H9 (cell line): ENCODE data around the gene CCDC18. TPM values are rescaled to one million over a fixed set of nuclear protein-coding genes. Genes with fewer than 3 reads are reported as not detected.

ENCODE experiments used
- DNase-seq: peaks from one replicate; pipeline ENCODE4 v3.0.0-alpha.2; 2017
- H2AFZ ChIP-seq: one replicate; pipeline ENCODE4 v1.6.1; 2013; ENCODE audit warnings: mild to moderate bottlenecking, low read length, control low read depth, moderate library complexity
- H2AK5ac ChIP-seq: 2 replicates; pipeline ENCODE4 v1.6.1; 2013; ENCODE audit warnings: low read length, control low read depth, mixed read lengths; ENCODE audit not compliant: insufficient read length
- H2BK120ac ChIP-seq: one replicate; pipeline ENCODE4 v1.6.1; 2013; ENCODE audit warnings: low read depth, mild to moderate bottlenecking, low read length, control low read depth, inconsistent platforms; ENCODE audit not compliant: poor library complexity, severe bottlenecking
- H2BK12ac ChIP-seq: 2 replicates; pipeline ENCODE4 v1.6.1; 2013; ENCODE audit warnings: low read length, control low read depth, mixed read lengths, low read depth; ENCODE audit not compliant: insufficient read length
- H2BK15ac ChIP-seq: 2 replicates; pipeline ENCODE4 v1.6.1; 2013; ENCODE audit warnings: low read depth, low read length, control low read depth
- H2BK20ac ChIP-seq: one replicate; pipeline ENCODE4 v1.6.1; 2013; ENCODE audit warnings: low read depth, mild to moderate bottlenecking, low read length, control low read depth, inconsistent platforms; ENCODE audit not compliant: poor library complexity, severe bottlenecking
- H2BK5ac ChIP-seq: 2 replicates; pipeline ENCODE4 v1.6.1; 2013; ENCODE audit warnings: low read length, control low read depth, mixed read lengths; ENCODE audit not compliant: insufficient read length
- H3K14ac ChIP-seq: 2 replicates; pipeline ENCODE4 v1.6.1; 2013; ENCODE audit warnings: low read length, control low read depth; ENCODE audit not compliant: insufficient read depth
- H3K18ac ChIP-seq: 2 replicates; pipeline ENCODE4 v1.6.1; 2013; ENCODE audit warnings: low read depth, mild to moderate bottlenecking, mixed read lengths, low read length, control low read depth; ENCODE audit not compliant: insufficient read length
- H3K23ac ChIP-seq: 2 replicates; pipeline ENCODE4 v1.6.1; 2013; ENCODE audit warnings: low read length, control low read depth, mixed read lengths, low read depth; ENCODE audit not compliant: insufficient read length
- H3K23me2 ChIP-seq: 2 replicates; pipeline ENCODE4 v1.6.1; 2013; ENCODE audit warnings: low read depth, mild to moderate bottlenecking, mixed read lengths, low read length, control low read depth; ENCODE audit not compliant: insufficient read length, poor library complexity, severe bottlenecking
- H3K27ac ChIP-seq: 2 replicates; pipeline ENCODE4 v1.5.1; 2013; ENCODE audit warnings: low read length, control low read depth, mixed read lengths, low read depth; ENCODE audit not compliant: insufficient read length
- H3K27me3 ChIP-seq: 2 replicates; pipeline ENCODE4 v1.6.1; 2013; ENCODE audit warnings: low read length, control low read depth, inconsistent platforms; ENCODE audit not compliant: insufficient read depth
- H3K4ac ChIP-seq: 2 replicates; pipeline ENCODE4 v1.6.1; 2013; ENCODE audit warnings: low read depth, mild to moderate bottlenecking, control low read depth, inconsistent platforms, low read length, moderate library complexity
- H3K4me1 ChIP-seq: 2 replicates; pipeline ENCODE4 v1.6.1; 2013; ENCODE audit warnings: low read length, control low read depth, inconsistent platforms; ENCODE audit not compliant: insufficient read depth
- H3K4me2 ChIP-seq: 2 replicates; pipeline ENCODE4 v1.6.1; 2013; ENCODE audit warnings: low read length, control low read depth, mixed read lengths; ENCODE audit not compliant: insufficient read length, insufficient read depth
- H3K56ac ChIP-seq: 2 replicates; pipeline ENCODE4 v1.6.1; 2013; ENCODE audit warnings: low read depth, mild to moderate bottlenecking, mixed read lengths, low read length, control low read depth; ENCODE audit not compliant: insufficient read length
- H3K79me1 ChIP-seq: 2 replicates; pipeline ENCODE4 v1.6.1; 2013; ENCODE audit warnings: low read depth, mild to moderate bottlenecking, moderate library complexity, low read length, control low read depth, inconsistent platforms; ENCODE audit not compliant: insufficient read depth, poor library complexity, severe bottlenecking
- H3K79me2 ChIP-seq: 2 replicates; pipeline ENCODE4 v1.6.1; 2013; ENCODE audit warnings: low read length, control low read depth, inconsistent platforms; ENCODE audit not compliant: insufficient read depth
- H3K9ac ChIP-seq: 2 replicates; pipeline ENCODE4 v1.6.1; 2013; ENCODE audit warnings: low read length, control low read depth, mixed read lengths; ENCODE audit not compliant: insufficient read length; ENCODE audit errors: extremely low read depth
- H3K9me3 ChIP-seq: one replicate; pipeline ENCODE4 v1.6.1; 2013; ENCODE audit warnings: low read depth, low read length, inconsistent platforms; ENCODE audit not compliant: control insufficient read depth
- H3T11ph ChIP-seq: one replicate; pipeline ENCODE4 v1.6.1; 2013; ENCODE audit warnings: mild to moderate bottlenecking, low read length, control low read depth, inconsistent platforms
- H4K20me1 ChIP-seq: one replicate; pipeline ENCODE4 v1.6.1; 2013; ENCODE audit not compliant: control insufficient read depth, insufficient read length, insufficient read depth
- H4K5ac ChIP-seq: 2 replicates; pipeline ENCODE4 v1.6.1; 2013; ENCODE audit warnings: low read depth, mild to moderate bottlenecking, mixed read lengths, low read length, control low read depth; ENCODE audit not compliant: insufficient read length
- H4K8ac ChIP-seq: replicated peaks from 2 replicates; pipeline ENCODE4 v1.6.1; 2013; ENCODE audit warnings: low read length, control low read depth, mixed read lengths, low read depth; ENCODE audit not compliant: insufficient read length
- H4K91ac ChIP-seq: 2 replicates; pipeline ENCODE4 v1.6.1; 2013; ENCODE audit warnings: low read depth, mild to moderate bottlenecking, moderate library complexity, mixed read lengths, low read length, control low read depth; ENCODE audit not compliant: insufficient read length
- H3K27ac Mint-ChIP-seq, 3 experiments: 2 replicates in 2 of 3; 3 replicates in 1 of 3; pipeline ENCODE4 v1.8.0; 2020 to 2021; ENCODE audit warnings: mixed read lengths in 3 of 3, mild to moderate bottlenecking in 1 of 3, moderate library complexity in 1 of 3
- H3K27me3 Mint-ChIP-seq: 2 replicates; pipeline ENCODE4 v1.8.0; 2021; ENCODE audit warnings: low read depth, mild to moderate bottlenecking, moderate library complexity, mixed read lengths
- H3K36me3 Mint-ChIP-seq, 3 experiments: 2 replicates in 2 of 3; 3 replicates in 1 of 3; pipeline ENCODE4 v1.8.0; 2020 to 2021; ENCODE audit warnings: low read depth in 3 of 3, mixed read lengths in 3 of 3; ENCODE audit not compliant: insufficient read depth in 1 of 3
- H3K4me1 Mint-ChIP-seq, 2 experiments: 2 replicates each; pipeline ENCODE4 v1.8.0; 2020; ENCODE audit warnings: mixed read lengths in 2 of 2
- H3K4me3 Mint-ChIP-seq, 2 experiments: 2 replicates in 1 of 2; 3 replicates in 1 of 2; pipeline ENCODE4 v1.8.0; 2020 to 2021; ENCODE audit warnings: mild to moderate bottlenecking in 2 of 2, mixed read lengths in 2 of 2, moderate library complexity in 1 of 2
- H3K9me3 Mint-ChIP-seq, 2 experiments: 2 replicates in 1 of 2; 3 replicates in 1 of 2; pipeline ENCODE4 v1.8.0; 2020; ENCODE audit warnings: mild to moderate bottlenecking in 2 of 2, mixed read lengths in 2 of 2, moderate library complexity in 1 of 2
- CTCF ChIP-seq: fragments of 200-600 bp; sonication (generic); conservative IDR thresholded peaks from 3 replicates; pipeline ENCODE4 v1.8.0; 2021; ENCODE audit warnings: antibody characterized with exemption, mild to moderate bottlenecking
- total RNA-seq: library from RNA; stranded (reverse); gene quantifications from 2 replicates; pipeline ENCODE4 v1.2.1, GENCODE V29; 2021

Gene CCDC18
- total RNA-seq, 1 experiment from 2014 or later, result 19.5 TPM

GRCh38 chr1:93235261-93235660 is 54.7 kb downstream of the CCDC18 start:
- no peak overlapping the region for H2BK20ac ChIP-seq
- no peak overlapping the region for H4K5ac ChIP-seq
- H4K91ac ChIP-seq, result no peak overlapping the region
- H2AK5ac ChIP-seq, result no peak overlapping the region
- H3K27me3 ChIP-seq, result no peaks in the 10 kb centered on the region
- no peak overlapping the region for H4K8ac ChIP-seq
- Mint-ChIP-seq H3K36me3 (peaks cover 56 to 84% (median 61%) of the 10 kb centered on the region in 3 experiments), H3K27me3 (no peaks in the 10 kb centered on the region), H3K4me3 (no peak overlapping the region), H3K4me1 (peaks cover 15 to 27% of the 10 kb centered on the region in 2 experiments), H3K9me3 (peaks cover 10 to 20% of the 10 kb centered on the region in 2 experiments; a peak in 3 of 5 replicates), H3K27ac (0 out of 7 replicates have a peak overlapping the region, but pooled peaks of 1 of the 3 experiments have one; percentile 0)
- H3K9ac ChIP-seq, result no peak overlapping the region
- H3K9me3 ChIP-seq, result no peaks in the 10 kb centered on the region
- TF ChIP-seq CTCF, result no peak
- H2BK120ac ChIP-seq, result no peak overlapping the region
- H3K4me1 ChIP-seq, result no peaks in the 10 kb centered on the region
- H3K14ac ChIP-seq, result no peak overlapping the region
- no peak overlapping the region for H2BK12ac ChIP-seq
- H3K27ac ChIP-seq, result no peak overlapping the region
- no peak overlapping the region for H3K23ac ChIP-seq
- H3K79me1 ChIP-seq, result no peaks in the 10 kb centered on the region
- no peak overlapping the region for H3K56ac ChIP-seq
- no peak overlapping the region for H3T11ph ChIP-seq
- H2BK5ac ChIP-seq, result no peak overlapping the region
- no peak overlapping the region for H3K18ac ChIP-seq
- H3K79me2 ChIP-seq, result no peaks in the 10 kb centered on the region
- no peak overlapping the region for H3K4ac ChIP-seq
- no peak overlapping the region for H3K4me2 ChIP-seq
- H3K23me2 ChIP-seq, result no peaks in the 10 kb centered on the region
- no peak for DNase-seq
- H2BK15ac ChIP-seq, result no peak overlapping the region
- H4K20me1 ChIP-seq, result no peaks in the 10 kb centered on the region
- H2AFZ ChIP-seq, result no peak overlapping the region
